MM.1S (cell line): ENCODE data around the gene CBX8.

ENCODE experiments used
- EZH2 ChIP-seq: fragments of 300-600 bp; sonication (generic); optimal IDR thresholded peaks from 2 replicates; pipeline ENCODE3; 2017; ENCODE audit warnings: low read depth, mild to moderate bottlenecking, antibody characterized with exemption, low read length, mixed read lengths
- EZH2phosphoT487 ChIP-seq: fragments of 300-600 bp; sonication (generic); IDR thresholded peaks from 2 replicates; pipeline ENCODE4 v1.6.1; 2018; ENCODE audit warnings: antibody characterized with exemption, low read length
- TF ChIP-seq, protein P1 (sequence below): fragments of 300-600 bp; sonication (generic); IDR thresholded peaks from 2 replicates; pipeline ENCODE4 v1.5.1; 2016; ENCODE audit warnings: antibody characterized with exemption, low read length, mixed read lengths

DNA sequence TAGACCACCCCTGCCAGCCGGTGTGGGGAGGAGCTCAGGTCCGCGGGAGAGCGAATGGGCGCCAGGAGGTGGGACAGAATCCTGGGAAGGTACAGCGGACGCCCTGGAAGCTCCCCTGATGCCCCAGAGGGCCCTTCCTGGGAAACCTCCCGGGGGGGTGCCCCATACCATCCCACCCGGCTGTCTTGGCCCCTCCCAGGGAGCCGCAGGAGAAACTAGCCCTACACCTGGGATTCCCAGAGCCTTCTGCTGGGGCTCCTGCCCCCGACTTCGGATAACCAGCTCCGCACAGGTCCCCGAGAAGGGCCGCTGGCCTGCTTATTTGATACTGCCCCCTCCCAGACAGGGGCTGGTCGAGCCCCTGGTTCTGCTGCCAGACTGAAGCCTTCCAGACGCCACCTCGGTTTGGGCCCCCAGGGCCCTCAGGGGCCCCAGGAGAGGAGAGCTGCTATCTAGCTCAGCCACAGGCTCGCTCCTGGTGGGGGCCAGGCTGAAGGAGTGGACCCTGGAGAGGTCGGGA is 45.3 kb upstream of the CBX8 start:
- TF ChIP-seq, protein P1, sequence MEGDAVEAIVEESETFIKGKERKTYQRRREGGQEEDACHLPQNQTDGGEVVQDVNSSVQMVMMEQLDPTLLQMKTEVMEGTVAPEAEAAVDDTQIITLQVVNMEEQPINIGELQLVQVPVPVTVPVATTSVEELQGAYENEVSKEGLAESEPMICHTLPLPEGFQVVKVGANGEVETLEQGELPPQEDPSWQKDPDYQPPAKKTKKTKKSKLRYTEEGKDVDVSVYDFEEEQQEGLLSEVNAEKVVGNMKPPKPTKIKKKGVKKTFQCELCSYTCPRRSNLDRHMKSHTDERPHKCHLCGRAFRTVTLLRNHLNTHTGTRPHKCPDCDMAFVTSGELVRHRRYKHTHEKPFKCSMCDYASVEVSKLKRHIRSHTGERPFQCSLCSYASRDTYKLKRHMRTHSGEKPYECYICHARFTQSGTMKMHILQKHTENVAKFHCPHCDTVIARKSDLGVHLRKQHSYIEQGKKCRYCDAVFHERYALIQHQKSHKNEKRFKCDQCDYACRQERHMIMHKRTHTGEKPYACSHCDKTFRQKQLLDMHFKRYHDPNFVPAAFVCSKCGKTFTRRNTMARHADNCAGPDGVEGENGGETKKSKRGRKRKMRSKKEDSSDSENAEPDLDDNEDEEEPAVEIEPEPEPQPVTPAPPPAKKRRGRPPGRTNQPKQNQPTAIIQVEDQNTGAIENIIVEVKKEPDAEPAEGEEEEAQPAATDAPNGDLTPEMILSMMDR: no peak
- TF ChIP-seq EZH2 (no peak), EZH2phosphoT487 (no peak)
